GM10248 (cell line): Measurements from ENCODE around the gene DIO3.

ENCODE experiments used
- CTCF ChIA-PET: fragments of 300-600 bp; sonication (Branson Sonifier 250); formaldehyde crosslinking; extraction: SDS; loops from one replicate; lab custom pipeline; 2021; ENCODE audit warnings: antibody characterized with exemption; lab: Yijun Ruan, JAX
- POLR2A ChIA-PET: fragments of 350-650 bp; sonication (Branson Sonifier 250); formaldehyde crosslinking; extraction: SDS; loops from one replicate; lab custom pipeline; 2020; ENCODE audit warnings: antibody characterized with exemption; lab: Yijun Ruan, JAX
- DNase-seq: peaks from one replicate; pipeline ENCODE4 v3.0.0; 2012; ENCODE audit errors: extremely low spot score
- TF ChIP-seq, protein P1 (sequence below): IDR thresholded peaks from 2 replicates; pipeline ENCODE4 v1.5.1; 2012; ENCODE audit warnings: mild to moderate bottlenecking, low read depth; ENCODE audit errors: extremely low read depth, missing control alignments, control extremely low read depth

Gene DIO3

DNA sequence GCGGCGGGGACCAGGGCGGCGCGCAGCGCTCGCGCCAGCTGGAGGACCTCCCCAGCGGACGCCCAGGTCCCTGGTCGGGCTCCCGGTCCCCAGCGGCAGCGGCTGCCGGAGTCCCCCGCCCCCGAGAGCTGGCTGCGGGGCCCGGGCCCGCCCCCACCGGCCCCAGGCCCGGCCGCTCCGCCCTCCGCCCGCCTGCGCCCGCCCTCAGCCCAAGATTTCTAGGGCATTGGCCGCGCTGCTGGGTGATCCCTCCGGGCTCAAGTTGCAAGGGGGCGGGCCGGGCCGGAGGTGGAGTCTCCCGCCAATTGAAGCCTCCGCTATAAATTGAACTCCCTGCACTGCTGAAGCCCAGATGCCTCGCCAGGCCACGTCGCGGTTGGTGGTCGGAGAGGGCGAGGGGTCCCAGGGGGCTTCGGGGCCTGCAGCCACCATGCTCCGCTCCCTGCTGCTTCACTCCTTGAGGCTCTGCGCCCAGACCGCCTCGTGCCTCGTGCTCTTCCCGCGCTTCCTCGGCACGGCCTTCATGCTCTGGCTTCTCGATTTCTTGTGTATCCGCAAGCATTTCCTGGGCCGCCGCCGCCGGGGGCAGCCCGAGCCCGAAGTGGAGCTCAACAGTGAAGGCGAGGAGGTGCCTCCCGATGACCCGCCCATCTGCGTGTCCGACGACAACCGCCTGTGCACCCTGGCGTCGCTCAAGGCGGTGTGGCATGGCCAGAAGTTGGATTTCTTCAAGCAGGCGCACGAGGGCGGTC is at the start of gene DIO3:
TSS of gene DIO3 (plus strand) at position 351 of the 752 bp plus-strand sequence.
- no peak for DNase-seq
- TF ChIP-seq, protein P1, sequence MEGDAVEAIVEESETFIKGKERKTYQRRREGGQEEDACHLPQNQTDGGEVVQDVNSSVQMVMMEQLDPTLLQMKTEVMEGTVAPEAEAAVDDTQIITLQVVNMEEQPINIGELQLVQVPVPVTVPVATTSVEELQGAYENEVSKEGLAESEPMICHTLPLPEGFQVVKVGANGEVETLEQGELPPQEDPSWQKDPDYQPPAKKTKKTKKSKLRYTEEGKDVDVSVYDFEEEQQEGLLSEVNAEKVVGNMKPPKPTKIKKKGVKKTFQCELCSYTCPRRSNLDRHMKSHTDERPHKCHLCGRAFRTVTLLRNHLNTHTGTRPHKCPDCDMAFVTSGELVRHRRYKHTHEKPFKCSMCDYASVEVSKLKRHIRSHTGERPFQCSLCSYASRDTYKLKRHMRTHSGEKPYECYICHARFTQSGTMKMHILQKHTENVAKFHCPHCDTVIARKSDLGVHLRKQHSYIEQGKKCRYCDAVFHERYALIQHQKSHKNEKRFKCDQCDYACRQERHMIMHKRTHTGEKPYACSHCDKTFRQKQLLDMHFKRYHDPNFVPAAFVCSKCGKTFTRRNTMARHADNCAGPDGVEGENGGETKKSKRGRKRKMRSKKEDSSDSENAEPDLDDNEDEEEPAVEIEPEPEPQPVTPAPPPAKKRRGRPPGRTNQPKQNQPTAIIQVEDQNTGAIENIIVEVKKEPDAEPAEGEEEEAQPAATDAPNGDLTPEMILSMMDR, result no peak
- CTCF ChIA-PET, result no interaction called here

DNA sequence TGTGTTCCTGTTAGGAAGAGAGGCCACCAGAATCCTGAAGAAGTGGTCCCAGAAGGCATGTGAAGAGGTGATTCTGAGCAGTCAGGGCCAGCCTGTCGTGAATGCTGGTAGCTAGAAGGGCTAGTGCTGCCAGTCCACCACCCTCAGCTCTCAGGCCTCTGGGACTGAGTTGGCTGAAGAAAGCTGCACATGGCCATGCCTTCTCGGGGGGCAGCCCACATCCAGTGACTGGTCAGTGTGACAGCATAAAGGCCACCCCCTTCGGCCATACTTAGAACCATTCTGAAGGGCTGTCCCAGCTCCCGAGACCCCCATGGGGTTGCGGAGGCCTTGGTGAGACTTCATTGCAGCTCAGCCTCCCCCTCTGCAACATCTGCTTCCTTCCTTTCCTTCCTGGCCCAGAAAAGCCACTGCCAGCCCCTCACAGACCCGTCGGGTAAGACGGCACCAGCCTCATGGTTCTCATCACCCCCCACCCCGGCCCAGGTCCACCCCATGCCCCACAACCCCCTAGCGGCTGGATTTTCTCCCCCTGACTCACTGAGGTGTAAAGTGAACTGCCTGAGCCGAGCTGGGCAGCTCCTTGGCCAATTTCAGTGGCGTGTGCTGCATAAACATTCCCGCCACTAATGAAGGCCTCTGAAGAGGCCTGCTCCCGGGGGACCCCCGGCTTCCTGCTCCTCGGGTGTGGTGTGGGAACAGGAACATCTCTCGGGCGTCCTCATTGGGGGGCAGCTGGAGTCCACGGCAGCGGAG is 49.5 kb upstream of the DIO3 start:
- ChIA-PET POLR2A (no interaction called here), CTCF (no interaction called here)
- TF ChIP-seq, protein P1, result no peak
- DNase-seq, result no peak

More for the DNA sequence above, at the start of gene DIO3:
- POLR2A ChIA-PET, result no interaction called here

DNA sequence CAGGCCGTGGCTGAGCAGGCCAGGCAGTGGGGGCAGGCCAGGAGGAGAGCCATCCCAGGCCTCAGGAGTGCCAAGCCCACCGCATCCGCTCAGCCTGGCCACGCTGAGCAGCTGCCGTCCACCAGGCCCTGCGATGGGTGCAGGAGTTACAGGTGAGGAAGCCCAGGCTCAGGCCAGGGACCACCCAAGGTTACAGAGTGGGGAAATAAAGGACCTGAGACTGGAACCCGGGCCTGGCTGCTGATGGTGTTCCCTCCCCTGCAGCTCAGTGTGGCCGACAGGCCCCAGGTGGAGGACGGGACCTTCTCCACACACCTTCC is 49.0 kb upstream of the DIO3 start:
- POLR2A ChIA-PET, result no interaction called here
- DNase-seq, result no peak
- TF ChIP-seq, protein P1, result no peak
- CTCF ChIA-PET, result no interaction called here

DNA sequence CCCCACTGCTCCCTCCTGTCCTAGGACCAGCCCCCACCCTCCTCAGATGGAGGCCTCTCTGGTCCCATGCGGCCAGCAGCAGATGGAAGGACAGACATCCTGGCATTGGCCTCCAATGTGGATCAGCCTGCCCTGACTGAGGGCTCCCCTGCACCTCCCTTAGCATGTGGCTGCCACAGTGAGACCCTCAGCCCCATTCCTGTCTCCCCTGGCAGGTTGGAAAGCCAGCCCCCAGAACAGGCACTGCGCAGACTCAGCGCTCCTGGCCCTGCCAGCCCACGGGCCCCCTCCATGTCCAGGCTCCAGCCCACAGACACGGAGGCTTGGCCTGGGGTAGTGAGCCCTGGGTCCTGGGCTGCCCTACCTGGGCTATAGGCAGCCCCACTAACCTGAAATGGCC is 47.2 kb upstream of the DIO3 start:
- no peak for DNase-seq
- CTCF ChIA-PET, result no interaction called here
- TF ChIP-seq, protein P1, result no peak
- POLR2A ChIA-PET, result no interaction called here

DNA sequence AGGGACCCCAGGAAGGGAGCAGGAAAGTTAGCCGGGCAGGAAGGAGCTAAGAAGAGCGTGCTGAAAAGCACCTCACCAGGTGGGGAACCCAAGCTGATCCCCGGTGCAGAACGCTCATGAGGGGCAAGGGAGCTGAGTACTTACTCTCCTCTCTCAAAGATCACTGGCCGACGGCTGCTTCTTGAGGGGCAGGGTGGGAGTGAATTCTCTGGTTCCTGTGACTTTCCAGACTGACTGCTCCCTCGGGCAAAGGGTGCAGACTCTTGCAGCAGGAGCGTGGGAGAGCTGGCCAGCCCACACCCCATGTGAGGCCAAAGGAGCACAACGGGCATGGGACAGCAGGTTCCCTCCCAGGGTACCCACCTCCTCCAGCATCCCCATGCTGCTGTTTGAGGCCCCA is 44.9 kb upstream of the DIO3 start:
- TF ChIP-seq, protein P1, result no peak
- CTCF ChIA-PET, result no interaction called here
- no peak for DNase-seq
- POLR2A ChIA-PET, result no interaction called here

DNA sequence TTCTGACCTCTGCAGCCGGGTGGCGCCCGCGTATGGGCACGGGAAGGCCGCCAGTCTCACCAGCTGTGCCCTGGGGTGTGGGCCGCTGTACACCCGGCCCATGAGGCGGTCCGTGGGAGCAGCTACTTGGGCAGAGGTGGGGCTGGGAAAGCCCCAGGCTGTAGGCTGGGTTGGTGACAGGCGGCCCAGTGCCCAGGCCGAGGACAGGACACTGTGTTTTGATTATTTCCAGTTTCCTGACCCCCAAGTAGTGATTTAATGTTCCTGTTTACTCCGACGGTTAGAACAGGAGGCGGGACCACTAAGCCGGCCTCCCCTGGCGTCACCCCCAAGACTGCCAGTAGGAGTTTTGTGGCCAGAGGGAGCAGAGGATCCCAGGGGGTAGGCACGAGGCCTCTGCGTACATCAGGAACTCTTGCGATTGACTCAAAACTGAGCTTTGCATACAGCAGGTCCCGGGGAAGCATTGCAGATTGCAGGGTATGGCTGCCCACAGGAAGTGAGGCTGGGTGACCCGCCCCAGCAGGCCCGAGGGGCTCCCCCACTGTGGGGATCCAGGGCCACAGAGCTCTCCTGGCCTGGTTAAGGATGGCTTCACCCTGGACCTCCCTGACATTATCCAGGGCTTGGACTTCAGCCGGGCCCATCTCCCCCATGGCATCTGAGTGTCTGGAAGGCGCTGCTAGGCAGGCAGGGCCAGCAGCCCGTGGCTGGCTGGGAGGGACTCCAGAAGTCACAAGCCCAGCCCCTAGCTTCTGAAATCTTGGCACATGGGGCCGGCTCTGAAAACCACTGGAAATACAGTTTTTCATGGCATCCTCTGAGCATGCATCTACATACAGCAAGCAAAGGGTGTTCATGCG is 42.5 kb upstream of the DIO3 start:
- no peak for DNase-seq
- POLR2A ChIA-PET, result no interaction called here
- TF ChIP-seq, protein P1, result no peak
- CTCF ChIA-PET, result no interaction called here
